ENCODE data around the gene KIF26B. TPM values are rescaled to one million over a fixed set of nuclear protein-coding genes. Genes with fewer than 3 reads are reported as not detected.

KIF26B gene
- total and polyA plus RNA-seq, 8 donors = 0.15 to 3.2 (median 0.89) TPM; not detected in 1

GRCh38 chr1:245656189-245656717, 501.5 kb downstream of the KIF26B start:
- H3K36me3 ChIP-seq = no peaks in the 10 kb centered on the region
- H3K4me1 ChIP-seq = no peaks in the 10 kb centered on the region
- no peaks in the 10 kb centered on the region for H3K9me3 ChIP-seq
- no peak overlapping the region for H3K27ac ChIP-seq
- no peak overlapping the region for H3K4me3 ChIP-seq
- 90 to 92% (median 92%) methylated on average over 11 of the region's 11 CpGs for WGBS, 5 donors
- intact Hi-C loops (cut with DNase I; ENCODE audit: low total_unique reads) = no loop called here
- TF ChIP-seq POLR2A (IDR thresholded peaks at IDR 0.05) (no peak), POLR2AphosphoS5 (IDR thresholded peaks at IDR 0.05) (no peak), CTCF (IDR thresholded peaks at IDR 0.05) (no peak), EP300 (IDR thresholded peaks at IDR 0.05) (no peak)
- DNase-seq = no peak
- H3K27me3 ChIP-seq = no peaks in the 10 kb centered on the region

DNA sequence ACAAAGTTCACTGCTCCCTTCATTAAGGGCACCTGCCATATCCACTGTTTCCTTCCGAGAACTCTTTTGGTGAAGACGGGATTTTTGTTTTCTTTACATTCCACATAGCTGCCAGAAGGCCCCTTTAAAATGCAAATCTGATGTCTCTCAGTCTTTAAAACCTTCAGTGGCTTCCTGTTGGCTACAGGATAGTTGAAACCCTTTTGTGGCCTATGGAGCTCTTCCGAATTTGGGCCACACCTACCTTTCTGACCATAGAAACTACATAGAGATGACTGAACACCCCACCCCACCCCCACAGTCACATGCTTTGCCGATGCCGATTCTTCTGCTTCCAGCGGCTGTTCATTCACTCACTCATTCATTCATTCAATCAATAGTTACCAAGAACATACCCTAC, 502.6 kb downstream of the KIF26B start:
- no peaks in the 10 kb centered on the region for H3K9me3 ChIP-seq
- no peaks in the 10 kb centered on the region for H3K27me3 ChIP-seq
- DNase-seq = no peak
- intact Hi-C loops (cut with DNase I; ENCODE audit: low total_unique reads) = no loop called here
- no peak overlapping the region for H3K4me3 ChIP-seq
- 91 to 95% (median 91%) methylated on average over 6 of the region's 6 CpGs for WGBS, 5 donors
- no peak for TF ChIP-seq POLR2AphosphoS5 (IDR thresholded peaks at IDR 0.05)
- TF ChIP-seq CTCF (IDR thresholded peaks at IDR 0.05) = no peak
- TF ChIP-seq EP300 (IDR thresholded peaks at IDR 0.05) = no peak
- TF ChIP-seq POLR2A (IDR thresholded peaks at IDR 0.05) = no peak
- H3K27ac ChIP-seq = no peak overlapping the region
- no peaks in the 10 kb centered on the region for H3K36me3 ChIP-seq
- H3K4me1 ChIP-seq = no peaks in the 10 kb centered on the region

DNA sequence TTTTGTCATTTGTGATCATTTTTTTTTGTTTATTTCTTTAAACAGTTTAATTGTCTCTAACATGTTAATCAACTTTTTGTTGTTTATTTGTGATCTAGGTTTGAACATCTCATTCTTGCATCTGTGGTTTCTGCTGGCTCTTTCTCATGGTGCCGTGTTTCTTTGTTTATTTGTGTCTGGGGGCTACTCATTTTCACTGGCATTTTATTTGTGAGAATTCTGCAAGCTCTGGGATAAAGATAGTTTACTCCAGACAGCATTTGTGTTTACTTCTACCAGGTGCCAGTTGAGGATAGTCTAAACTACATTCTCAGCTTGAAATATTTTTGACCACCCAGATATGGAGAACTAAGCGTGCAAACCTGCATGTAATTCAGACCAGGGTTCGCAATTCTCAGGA, 508.6 kb downstream of the KIF26B start:
- no peak for DNase-seq
- WGBS, 5 donors = 82 to 89% (median 84%) methylated on average over 3 of the region's 3 CpGs
- H3K9me3 ChIP-seq = no peaks in the 10 kb centered on the region
- no peaks in the 10 kb centered on the region for H3K36me3 ChIP-seq
- H3K4me3 ChIP-seq = no peak overlapping the region
- intact Hi-C loops (cut with DNase I; ENCODE audit: low total_unique reads) = no loop called here
- H3K27me3 ChIP-seq = no peaks in the 10 kb centered on the region
- TF ChIP-seq POLR2AphosphoS5 (IDR thresholded peaks at IDR 0.05) = no peak
- no peak for TF ChIP-seq EP300 (IDR thresholded peaks at IDR 0.05)
- TF ChIP-seq CTCF (IDR thresholded peaks at IDR 0.05) = no peak
- no peak for TF ChIP-seq POLR2A (IDR thresholded peaks at IDR 0.05)
- H3K4me1 ChIP-seq = no peaks in the 10 kb centered on the region
- no peak overlapping the region for H3K27ac ChIP-seq

- TF ChIP-seq CTCF (IDR thresholded peaks at IDR 0.05) (no peak), EP300 (IDR thresholded peaks at IDR 0.05) (no peak), POLR2AphosphoS5 (IDR thresholded peaks at IDR 0.05) (no peak), POLR2A (IDR thresholded peaks at IDR 0.05) (no peak)
- Histone ChIP-seq H3K4me3 (no peak overlapping the region), H3K4me1 (no peaks in the 10 kb centered on the region), H3K27me3 (no peaks in the 10 kb centered on the region), H3K27ac (no peak overlapping the region), H3K9me3 (no peaks in the 10 kb centered on the region), H3K36me3 (no peaks in the 10 kb centered on the region)
- intact Hi-C loops (cut with DNase I; ENCODE audit: low total_unique reads) = no loop called here
- DNase-seq = no peak
- 91 to 97% (median 92%) methylated on average over 8 of the region's 8 CpGs for WGBS, 5 donors
Measured at GRCh38 chr1:245663841-245664240, 509.1 kb downstream of the KIF26B start.

Measured in stomach (tissue), 9 donors.